GM19468 (cell line): Measurements from ENCODE around the gene DLG5.

ENCODE experiments used
- ATAC-seq: cut with Tn5 transposase; IDR thresholded peaks from one replicate; pipeline ENCODE4 v1.9.1; 2021; ENCODE audit warnings: mild to moderate bottlenecking, moderate library complexity, moderate number of reproducible peaks; ENCODE audit not compliant: unreplicated experiment; ENCODE audit errors: extremely low read depth

Gene DLG5

GRCh38 chr10:77854115-77854514, 72.4 kb downstream of the DLG5 start:
- no peak for ATAC-seq

- no peak for ATAC-seq
These were observed 73.3 kb downstream of the DLG5 start for GRCh38 chr10:77853256-77853655.

GRCh38 chr10:77850620-77851231, 75.8 kb downstream of the DLG5 start:
- ATAC-seq = no peak

GRCh38 chr10:77849039-77849664, 77.4 kb downstream of the DLG5 start:
- ATAC-seq = no peak

GRCh38 chr10:77846718-77847311, 79.7 kb downstream of the DLG5 start:
- peak; percentile 38 for ATAC-seq

- no peak for ATAC-seq
These were observed 81.1 kb downstream of the DLG5 start for GRCh38 chr10:77845451-77845850.

GRCh38 chr10:77844713-77845445, 81.7 kb downstream of the DLG5 start:
- ATAC-seq = no peak

- no peak for ATAC-seq
These were observed 82.4 kb downstream of the DLG5 start for GRCh38 chr10:77844177-77844576.

- no peak for ATAC-seq
These were observed 83.3 kb downstream of the DLG5 start for GRCh38 chr10:77843264-77843663.

- no peak for ATAC-seq
These were observed 83.8 kb downstream of the DLG5 start for GRCh38 chr10:77842652-77843212.

GRCh38 chr10:77841711-77842375, 84.7 kb downstream of the DLG5 start:
- no peak for ATAC-seq

GRCh38 chr10:77840636-77841035, 85.9 kb downstream of the DLG5 start:
- no peak for ATAC-seq

GRCh38 chr10:77837925-77838595, 88.5 kb downstream of the DLG5 start:
- no peak for ATAC-seq

GRCh38 chr10:77837248-77837924, 89.2 kb downstream of the DLG5 start:
- peak; percentile 84 for ATAC-seq

GRCh38 chr10:77836299-77836820, 90.2 kb downstream of the DLG5 start:
- ATAC-seq = no peak

- no peak for ATAC-seq
These were observed 90.9 kb downstream of the DLG5 start for GRCh38 chr10:77835669-77836086.

GRCh38 chr10:77834943-77835668, 91.4 kb downstream of the DLG5 start:
- ATAC-seq = no peak

- no peak for ATAC-seq
These were observed 92.0 kb downstream of the DLG5 start for GRCh38 chr10:77834540-77834939.
